GM18508 (cell line): ENCODE measurements around the gene ZNF425.
"Not testable (repeated sequence)": the region's sequence is repeated elsewhere in the genome, so short reads cannot be mapped to it uniquely, and the experiment has no call there.

Experiments
- ATAC-seq: cut with Tn5 transposase; IDR thresholded peaks from one replicate; pipeline ENCODE4 v1.9.1; 2021; ENCODE audit warnings: moderate number of reproducible peaks; ENCODE audit not compliant: insufficient read depth, unreplicated experiment

The ZNF425 gene

GRCh38 chr7:149125863-149126661 is at the start of gene ZNF425:
ZNF425 (minus strand) TSS chr7:149126324; CDS start chr7:149126213, 111 bp downstream.
- peak; percentile 60 for ATAC-seq

GRCh38 chr7:149175150-149175549 is 49.0 kb upstream of the ZNF425 start:
- ATAC-seq, result no peak

DNA sequence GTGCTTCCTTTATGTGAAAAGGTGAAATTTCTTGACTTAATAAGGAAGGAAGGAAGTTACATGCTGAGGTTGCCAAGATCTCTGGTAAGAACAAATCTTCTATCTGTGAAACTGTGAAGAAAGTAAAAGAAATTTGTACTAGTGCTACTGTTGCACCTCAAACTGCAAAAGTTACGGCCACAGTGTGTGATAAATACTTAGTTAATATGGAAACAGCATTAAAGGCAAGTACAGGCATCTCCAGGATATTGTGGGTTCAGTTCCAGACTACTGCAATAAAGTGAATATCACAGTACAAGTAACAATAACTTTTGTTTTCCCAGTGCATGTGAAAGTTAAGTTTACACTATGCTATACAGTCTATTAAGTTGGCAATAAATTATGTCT is 46.4 kb upstream of the ZNF425 start:
- ATAC-seq, result no peak

- no peak for ATAC-seq
Observed at GRCh38 chr7:149171892-149172533, 45.9 kb upstream of the ZNF425 start.

DNA sequence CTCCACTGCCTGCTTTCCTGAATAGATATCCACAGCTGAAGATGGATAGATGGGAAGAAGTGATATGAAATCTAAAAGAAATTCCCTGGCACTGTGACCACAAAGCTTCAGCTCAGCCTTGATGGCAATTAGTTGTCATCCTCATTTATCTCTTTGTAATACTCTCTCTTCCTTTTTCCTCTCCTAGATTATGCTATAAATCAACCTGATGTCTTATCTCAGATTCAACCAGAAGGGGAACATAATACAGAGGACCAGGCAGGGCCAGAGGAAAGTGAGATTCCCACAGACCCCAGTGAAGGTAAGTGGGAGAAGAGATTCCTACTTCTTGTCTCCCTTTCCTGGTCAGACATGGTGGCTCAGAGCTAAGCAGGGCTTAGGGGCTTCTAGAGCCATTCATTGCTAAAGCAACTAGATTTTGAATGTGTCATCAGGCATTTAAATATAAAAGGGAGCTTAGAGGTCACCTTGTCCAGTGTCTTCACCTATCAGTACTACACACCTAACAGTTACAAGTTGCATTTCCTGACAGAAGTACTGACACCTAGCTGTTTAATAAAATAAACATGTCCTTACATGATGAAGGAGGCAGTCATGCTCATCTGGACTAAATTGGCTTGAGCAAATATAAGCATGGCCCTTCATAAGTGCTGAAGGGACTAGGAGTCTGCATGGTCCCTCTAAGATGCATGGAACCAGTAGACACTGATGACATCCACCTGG is 40.7 kb upstream of the ZNF425 start:
- ATAC-seq, result no peak

GRCh38 chr7:149166142-149166541 is 40.0 kb upstream of the ZNF425 start:
- ATAC-seq, result no peak

DNA sequence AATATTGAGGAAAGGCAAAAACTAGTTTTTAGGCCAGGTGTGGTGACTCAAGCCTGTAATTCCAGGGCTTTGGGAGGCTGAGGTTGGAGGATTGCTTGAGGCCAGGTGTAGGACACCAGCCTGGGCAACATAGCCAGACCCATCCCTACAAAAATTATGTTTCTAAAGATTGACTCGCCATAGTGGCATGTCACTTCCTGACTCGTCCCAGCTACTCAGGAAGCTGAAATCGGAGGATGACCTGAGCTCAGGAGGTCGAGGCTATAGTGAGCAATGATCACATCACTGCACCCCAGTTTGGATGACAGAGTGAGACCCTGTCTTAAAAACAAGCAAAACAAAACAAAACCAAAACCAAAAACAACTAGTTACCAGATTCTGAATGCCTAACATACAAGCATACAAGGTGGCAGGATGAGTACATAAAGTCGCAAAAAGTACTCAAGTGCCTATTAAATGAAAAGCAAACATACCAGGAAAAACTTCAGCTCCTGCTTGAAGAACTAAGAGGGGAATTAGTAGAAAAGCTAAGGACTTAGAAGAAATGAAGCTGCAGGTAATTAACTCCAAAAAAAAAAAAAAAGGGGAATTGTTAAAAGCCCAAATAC is 35.2 kb upstream of the ZNF425 start:
- no peak for ATAC-seq

DNA sequence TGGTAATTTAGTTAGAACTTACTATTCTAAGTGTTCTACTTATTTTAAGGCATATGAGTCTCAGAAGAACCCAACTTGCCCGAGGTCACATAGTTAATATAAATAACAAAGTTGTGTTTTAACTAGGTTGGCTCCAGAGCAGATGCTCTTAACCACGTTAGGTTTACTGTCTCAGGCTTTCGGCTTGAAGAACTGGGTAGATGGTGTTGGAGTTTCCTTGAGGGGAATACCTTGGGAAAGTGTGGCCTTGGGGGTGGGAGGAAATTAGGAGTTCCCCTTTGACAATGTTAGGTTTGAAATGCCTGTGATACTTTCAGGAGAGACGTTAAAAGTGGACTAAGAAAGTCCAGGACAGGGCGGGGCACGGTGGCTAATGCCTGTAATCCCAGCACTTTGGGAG is 30.8 kb upstream of the ZNF425 start:
- no peak for ATAC-seq

GRCh38 chr7:149154056-149154455 is 27.9 kb upstream of the ZNF425 start:
- no peak for ATAC-seq

DNA sequence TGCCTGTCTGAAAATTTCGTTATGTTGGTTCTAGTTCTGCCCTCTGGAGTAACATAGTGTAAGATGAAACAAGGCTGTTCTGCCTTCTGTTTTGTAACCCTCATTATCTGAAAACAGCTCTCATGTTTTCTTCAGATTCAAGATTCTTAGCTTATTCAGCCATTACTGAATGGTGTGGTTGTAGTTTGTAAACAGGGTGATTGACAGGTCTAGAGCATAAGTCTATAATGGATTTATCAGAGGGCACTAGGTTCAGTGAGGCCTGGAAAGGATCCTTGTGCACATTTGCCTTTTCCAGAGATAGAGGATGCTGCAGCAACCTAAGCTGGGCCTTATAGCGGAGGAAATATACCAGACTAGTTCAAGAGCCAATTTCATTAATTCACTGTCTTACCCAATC is 27.2 kb upstream of the ZNF425 start:
- ATAC-seq, result no peak

DNA sequence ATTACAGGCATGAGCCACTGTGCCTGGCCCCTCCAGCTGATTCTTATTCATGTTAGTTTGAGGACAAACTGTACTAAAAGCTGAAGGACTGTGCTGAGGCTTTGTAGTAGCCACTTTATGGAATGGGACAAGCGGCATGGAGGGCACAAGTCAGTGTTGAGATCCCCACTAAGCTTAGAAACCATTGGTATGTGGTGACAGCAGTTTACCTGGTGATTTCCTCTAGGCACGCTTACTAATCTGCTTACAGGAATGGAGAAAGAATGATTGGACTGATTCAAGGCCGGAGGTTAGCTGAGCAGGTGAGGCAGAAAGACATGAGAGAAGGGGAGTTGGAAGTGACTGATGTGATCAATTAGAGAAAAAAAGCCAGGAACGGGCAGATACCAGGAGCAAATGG is 24.9 kb upstream of the ZNF425 start:
- no peak for ATAC-seq

DNA sequence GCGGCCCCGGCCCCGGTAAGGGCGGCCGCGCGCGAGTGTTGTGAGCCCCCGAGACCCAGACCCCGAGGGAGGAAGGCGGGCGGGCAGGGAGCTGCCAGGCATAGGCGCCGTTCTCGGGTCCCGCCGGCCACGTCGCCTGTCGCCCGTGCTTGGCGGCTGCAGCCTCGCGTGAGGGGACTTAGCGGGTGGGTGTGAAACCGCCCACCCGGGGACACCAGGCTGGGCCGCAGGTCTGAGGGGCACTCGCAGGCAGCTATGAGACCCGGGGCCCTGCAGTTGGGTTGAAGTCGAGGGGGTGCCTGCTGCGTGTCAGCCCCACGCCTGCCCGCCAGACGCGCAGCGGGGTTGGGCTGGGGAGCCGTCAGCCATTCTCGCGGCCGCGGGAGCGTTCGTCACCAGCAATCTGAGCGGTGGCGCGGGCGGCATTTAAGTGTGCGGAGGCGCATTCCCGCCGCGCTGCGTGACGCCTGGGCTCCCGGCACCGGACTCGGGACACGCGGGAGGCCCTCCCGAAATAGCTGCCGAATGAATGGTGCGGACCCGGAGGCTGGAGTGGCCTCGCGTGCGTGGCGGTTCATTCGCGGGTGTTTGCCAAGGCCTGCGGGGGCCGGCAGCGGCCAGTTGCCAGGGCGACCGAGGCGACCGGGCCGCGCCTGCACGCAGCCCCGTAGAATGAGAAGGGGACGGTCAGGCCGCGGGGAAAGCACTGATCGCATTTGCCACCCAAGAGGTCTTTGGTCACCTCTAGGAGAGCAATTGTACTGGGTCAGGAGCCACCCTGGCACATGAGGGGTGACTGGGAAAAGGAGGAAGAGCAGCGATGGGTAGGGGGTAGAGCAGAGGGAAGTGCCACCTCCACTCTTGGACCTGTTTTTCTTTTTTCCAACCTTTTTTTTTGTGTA is 21.9 kb upstream of the ZNF425 start:
- peak; percentile 14 for ATAC-seq

- peak; percentile 52 for ATAC-seq
Observed at GRCh38 chr7:149147072-149147751, 21.1 kb upstream of the ZNF425 start, which contains the start of gene ZNF398. ZNF398 (plus strand) TSS chr7:149147453; CDS start chr7:149147743, 290 bp downstream.

DNA sequence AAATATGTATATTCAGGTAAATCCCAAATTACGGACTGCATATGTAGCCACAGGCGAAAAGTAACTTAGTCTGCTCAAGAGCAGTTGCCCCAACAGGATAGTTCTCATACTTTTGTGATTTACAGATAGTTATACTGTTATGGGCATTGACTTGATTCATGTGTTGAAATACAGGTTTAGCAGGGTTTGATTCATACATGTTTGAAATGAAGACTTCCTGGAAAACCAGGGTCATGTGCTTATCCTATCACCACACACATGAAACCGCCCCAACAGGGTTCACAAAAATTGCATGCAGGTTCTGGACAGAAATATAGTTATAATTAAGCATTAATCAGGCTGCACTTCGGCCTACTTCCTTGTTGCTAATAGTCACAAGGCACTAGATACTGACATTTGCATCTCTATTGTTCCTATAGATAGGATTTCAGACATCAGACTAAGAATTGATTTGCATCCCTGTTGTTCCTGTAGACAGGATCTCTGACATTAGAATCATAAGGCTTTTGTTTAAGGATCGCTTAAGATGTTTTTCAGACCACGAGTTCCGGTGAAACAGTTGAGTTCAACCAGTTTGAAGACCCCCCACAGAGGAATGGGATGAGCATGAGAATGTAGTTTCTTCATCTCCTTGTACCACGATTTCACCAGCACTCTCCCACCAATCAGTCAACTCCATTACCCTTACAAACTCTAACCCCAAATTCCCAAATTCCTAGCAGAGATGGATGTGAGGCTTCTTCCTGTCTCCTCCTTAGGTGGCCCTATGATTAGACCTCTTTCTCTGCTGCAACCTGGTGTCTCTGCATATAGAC is 19.1 kb upstream of the ZNF425 start:
- ATAC-seq, result no peak

DNA sequence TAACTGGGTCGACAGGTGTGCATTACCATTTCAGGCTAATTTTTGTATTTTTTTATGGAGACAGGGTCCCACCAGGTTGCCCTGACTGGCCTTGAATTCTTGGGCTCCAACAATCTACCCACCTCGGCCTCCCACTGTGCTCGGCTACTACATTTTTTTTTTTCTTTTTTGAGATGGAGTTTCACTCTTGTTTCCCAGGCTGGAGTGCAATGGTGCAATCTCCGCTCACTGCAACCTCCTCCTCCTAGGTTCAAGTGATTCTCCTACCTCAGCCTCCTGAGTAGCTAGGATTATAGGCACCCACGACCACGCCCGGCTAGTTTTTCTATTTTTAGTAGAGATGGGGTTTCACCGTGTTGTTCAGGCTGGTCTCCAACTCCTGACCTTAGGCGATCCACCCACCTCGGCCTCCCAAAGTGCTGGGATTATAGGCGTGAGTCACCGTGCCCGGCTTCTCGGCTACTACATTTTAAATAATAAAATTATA is 18.4 kb upstream of the ZNF425 start:
- ATAC-seq, result not testable (repeated sequence)

- no peak for ATAC-seq
Observed at GRCh38 chr7:149141893-149142292, 15.8 kb upstream of the ZNF425 start.

DNA sequence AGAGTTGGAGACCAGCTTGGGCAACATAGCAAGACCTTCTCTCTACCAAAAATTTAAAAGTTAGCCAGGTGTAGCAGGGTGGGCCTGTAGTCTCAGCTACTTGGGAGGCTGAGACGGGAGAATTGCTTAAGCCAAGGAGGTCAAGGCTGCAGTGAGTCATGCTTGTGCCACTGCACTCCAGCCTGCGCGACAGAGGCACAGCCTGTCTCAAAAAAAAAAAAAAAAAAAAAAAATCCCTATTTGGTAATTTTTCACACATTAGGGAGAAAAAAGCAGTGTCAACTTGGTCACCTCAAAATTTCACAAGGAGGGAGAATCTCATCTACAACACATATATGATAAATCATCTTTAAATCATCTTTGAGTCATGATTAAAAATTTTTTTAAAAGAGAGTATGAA is 14.7 kb upstream of the ZNF425 start:
- no peak for ATAC-seq

- ATAC-seq, result no peak
Observed at GRCh38 chr7:149136118-149136517, 10.0 kb upstream of the ZNF425 start.
